MM.1S (cell line): ENCODE data around the gene DNAJB8.

Experiments
- DNase-seq: peaks from one replicate; pipeline ENCODE4 v3.0.0-alpha.2; 2015
- H2AFZ ChIP-seq: fragments of 300-600 bp; sonication (generic); 2 replicates; pipeline ENCODE4 v1.6.0; 2016; ENCODE audit warnings: antibody characterized with exemption, low read length
- H3F3A ChIP-seq: fragments of 300-600 bp; sonication (generic); 2 replicates; pipeline ENCODE4 v1.6.1; 2016; ENCODE audit warnings: mild to moderate bottlenecking, antibody characterized with exemption, low read length, moderate library complexity, mixed read lengths; ENCODE audit not compliant: insufficient read depth
- H3K27ac ChIP-seq: fragments of 300-600 bp; sonication (generic); 2 replicates; pipeline ENCODE4 v1.5.1; 2016; ENCODE audit warnings: mild to moderate bottlenecking, low read length
- H3K27me3 ChIP-seq: fragments of 300-600 bp; sonication (generic); replicated peaks from 2 replicates; pipeline ENCODE4 v1.6.0; 2016; ENCODE audit warnings: low read length; ENCODE audit not compliant: insufficient read depth
- H3K36me3 ChIP-seq: fragments of 300-600 bp; sonication (generic); replicated peaks from 2 replicates; pipeline ENCODE4 v1.6.1; 2016; ENCODE audit warnings: mild to moderate bottlenecking, low read length, mixed read lengths; ENCODE audit not compliant: insufficient read depth
- H3K4me1 ChIP-seq: fragments of 300-600 bp; sonication (generic); 2 replicates; pipeline ENCODE4 v1.6.1; 2016; ENCODE audit warnings: low read length, mixed read lengths
- H3K4me2 ChIP-seq: fragments of 300-600 bp; sonication (generic); 2 replicates; pipeline ENCODE4 v1.6.0; 2016; ENCODE audit warnings: low read depth, low read length
- H3K4me3 ChIP-seq: fragments of 300-600 bp; sonication (generic); 2 replicates; pipeline ENCODE4 v1.5.1; 2016; ENCODE audit warnings: low read length, mixed read lengths
- H3K79me2 ChIP-seq: fragments of 300-600 bp; sonication (generic); 2 replicates; pipeline ENCODE4 v1.6.1; 2016; ENCODE audit warnings: mixed run types, low read length, mixed read lengths
- H3K9ac ChIP-seq: fragments of 300-600 bp; sonication (generic); 2 replicates; pipeline ENCODE4 v1.6.1; 2016; ENCODE audit warnings: low read length, mixed read lengths
- H3K9me2 ChIP-seq: fragments of 300-600 bp; sonication (generic); replicated peaks from 2 replicates; pipeline ENCODE4 v1.6.1; 2016; ENCODE audit warnings: mild to moderate bottlenecking, low read length, mixed read lengths; ENCODE audit not compliant: insufficient read depth
- H3K9me3 ChIP-seq: fragments of 300-600 bp; sonication (generic); replicated peaks from 2 replicates; pipeline ENCODE4 v1.6.1; 2016; ENCODE audit warnings: mild to moderate bottlenecking, low read length, mixed read lengths; ENCODE audit not compliant: insufficient read depth
- H4K20me1 ChIP-seq: fragments of 300-600 bp; sonication (generic); 2 replicates; pipeline ENCODE4 v1.6.1; 2016; ENCODE audit warnings: mild to moderate bottlenecking, low read length, moderate library complexity, mixed read lengths; ENCODE audit not compliant: insufficient read depth
- EZH2 ChIP-seq: fragments of 300-600 bp; sonication (generic); optimal IDR thresholded peaks from 2 replicates; pipeline ENCODE3; 2017; ENCODE audit warnings: low read depth, mild to moderate bottlenecking, antibody characterized with exemption, low read length, mixed read lengths
- EZH2phosphoT487 ChIP-seq: fragments of 300-600 bp; sonication (generic); IDR thresholded peaks from 2 replicates; pipeline ENCODE4 v1.6.1; 2018; ENCODE audit warnings: antibody characterized with exemption, low read length
- TF ChIP-seq, protein P1 (sequence below): fragments of 300-600 bp; sonication (generic); IDR thresholded peaks from 2 replicates; pipeline ENCODE4 v1.5.1; 2016; ENCODE audit warnings: antibody characterized with exemption, low read length, mixed read lengths

DNAJB8 gene

DNA sequence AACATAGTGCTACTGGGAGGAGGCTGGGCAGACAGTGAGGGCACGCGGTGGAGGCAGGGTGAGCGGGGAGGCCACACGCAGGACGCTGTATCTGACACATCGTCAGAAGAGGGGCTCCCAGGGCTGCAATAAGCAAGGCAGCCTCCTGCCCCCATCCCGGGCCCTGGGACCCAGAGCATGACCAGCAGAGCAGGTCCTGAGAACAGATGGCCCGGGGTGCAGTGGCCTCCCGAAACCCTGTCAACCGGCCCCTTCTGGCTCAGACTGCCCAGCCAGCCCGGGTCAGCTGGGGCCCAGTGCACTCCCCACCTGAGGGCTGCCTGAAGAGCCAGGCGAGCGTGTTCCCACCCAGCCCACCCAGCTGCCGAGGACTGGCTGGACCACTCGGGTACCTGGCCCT lies 37.4 kb downstream of the DNAJB8 start:
- H3K27me3 ChIP-seq: peaks cover 44% of the 10 kb centered on the region
- H3F3A ChIP-seq: no peaks in the 10 kb centered on the region
- H3K9ac ChIP-seq: no peak overlapping the region
- H3K4me3 ChIP-seq: no peak overlapping the region
- no peaks in the 10 kb centered on the region for H3K9me3 ChIP-seq
- H4K20me1 ChIP-seq: no peaks in the 10 kb centered on the region
- H3K9me2 ChIP-seq: no peaks in the 10 kb centered on the region
- no peak for TF ChIP-seq EZH2
- TF ChIP-seq, protein P1, sequence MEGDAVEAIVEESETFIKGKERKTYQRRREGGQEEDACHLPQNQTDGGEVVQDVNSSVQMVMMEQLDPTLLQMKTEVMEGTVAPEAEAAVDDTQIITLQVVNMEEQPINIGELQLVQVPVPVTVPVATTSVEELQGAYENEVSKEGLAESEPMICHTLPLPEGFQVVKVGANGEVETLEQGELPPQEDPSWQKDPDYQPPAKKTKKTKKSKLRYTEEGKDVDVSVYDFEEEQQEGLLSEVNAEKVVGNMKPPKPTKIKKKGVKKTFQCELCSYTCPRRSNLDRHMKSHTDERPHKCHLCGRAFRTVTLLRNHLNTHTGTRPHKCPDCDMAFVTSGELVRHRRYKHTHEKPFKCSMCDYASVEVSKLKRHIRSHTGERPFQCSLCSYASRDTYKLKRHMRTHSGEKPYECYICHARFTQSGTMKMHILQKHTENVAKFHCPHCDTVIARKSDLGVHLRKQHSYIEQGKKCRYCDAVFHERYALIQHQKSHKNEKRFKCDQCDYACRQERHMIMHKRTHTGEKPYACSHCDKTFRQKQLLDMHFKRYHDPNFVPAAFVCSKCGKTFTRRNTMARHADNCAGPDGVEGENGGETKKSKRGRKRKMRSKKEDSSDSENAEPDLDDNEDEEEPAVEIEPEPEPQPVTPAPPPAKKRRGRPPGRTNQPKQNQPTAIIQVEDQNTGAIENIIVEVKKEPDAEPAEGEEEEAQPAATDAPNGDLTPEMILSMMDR: no peak
- TF ChIP-seq EZH2phosphoT487: no peak
- no peak overlapping the region for H3K27ac ChIP-seq
- no peak overlapping the region for H2AFZ ChIP-seq
- no peaks in the 10 kb centered on the region for H3K79me2 ChIP-seq
- no peaks in the 10 kb centered on the region for H3K36me3 ChIP-seq
- H3K4me1 ChIP-seq: no peaks in the 10 kb centered on the region
- no peak overlapping the region for H3K4me2 ChIP-seq
- DNase-seq: no peak

DNA sequence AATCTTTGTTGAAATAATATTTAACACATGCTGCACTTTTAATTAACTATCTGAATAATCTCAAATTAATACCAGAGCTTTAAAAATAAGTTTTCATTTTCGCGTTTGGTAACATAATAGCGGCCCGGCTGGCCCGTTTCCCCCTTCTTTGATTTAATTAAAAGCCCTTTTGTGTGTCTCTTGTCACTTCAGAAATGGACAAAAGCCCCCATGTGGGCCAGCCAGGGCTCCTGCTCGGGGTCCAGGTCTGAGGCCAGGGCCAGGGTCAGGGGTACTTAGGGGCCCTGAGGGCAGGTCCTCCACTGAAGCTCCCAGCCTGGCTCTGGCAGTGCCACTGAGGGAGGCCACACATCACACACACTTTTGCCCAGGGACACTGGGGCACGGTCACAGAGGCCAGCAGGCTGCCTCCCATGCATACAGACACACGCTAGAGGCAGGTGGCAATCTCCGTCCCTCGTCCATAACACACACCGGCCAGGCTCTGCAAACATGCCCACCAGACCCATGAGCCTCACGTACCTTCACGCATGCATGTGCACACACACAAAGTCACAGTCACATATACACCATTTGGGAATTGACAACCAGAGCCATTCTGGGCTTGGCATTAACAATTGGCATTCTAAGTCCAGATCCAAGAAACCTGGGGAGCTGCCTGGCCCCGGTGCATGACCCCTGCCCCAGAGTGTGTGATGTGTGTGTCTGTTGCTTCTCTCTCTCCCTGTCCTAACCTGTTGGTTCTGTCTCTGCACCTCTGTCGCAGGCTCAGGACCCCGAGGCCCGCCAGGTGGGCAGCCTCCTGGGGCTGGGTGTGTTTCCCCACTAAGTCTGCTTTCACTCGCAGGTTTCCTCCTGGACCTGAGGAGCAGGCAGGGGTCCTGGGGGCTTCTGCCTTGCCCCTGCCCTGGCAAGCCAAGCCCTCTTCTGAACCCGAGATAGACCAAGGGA lies 38.5 kb downstream of the DNAJB8 start:
- H3K79me2 ChIP-seq: no peaks in the 10 kb centered on the region
- no peak overlapping the region for H3K27ac ChIP-seq
- no peaks in the 10 kb centered on the region for H3K9me2 ChIP-seq
- H3K9me3 ChIP-seq: no peaks in the 10 kb centered on the region
- no peak for TF ChIP-seq EZH2phosphoT487
- no peak for TF ChIP-seq EZH2
- TF ChIP-seq, protein P1: no peak
- H3K4me2 ChIP-seq: no peak overlapping the region
- H3K36me3 ChIP-seq: no peaks in the 10 kb centered on the region
- no peak overlapping the region for H2AFZ ChIP-seq
- no peaks in the 10 kb centered on the region for H3F3A ChIP-seq
- no peak overlapping the region for H3K9ac ChIP-seq
- no peaks in the 10 kb centered on the region for H4K20me1 ChIP-seq
- no peak for DNase-seq
- H3K4me3 ChIP-seq: no peak overlapping the region
- H3K4me1 ChIP-seq: no peaks in the 10 kb centered on the region
- peaks cover 34% of the 10 kb centered on the region for H3K27me3 ChIP-seq

DNA sequence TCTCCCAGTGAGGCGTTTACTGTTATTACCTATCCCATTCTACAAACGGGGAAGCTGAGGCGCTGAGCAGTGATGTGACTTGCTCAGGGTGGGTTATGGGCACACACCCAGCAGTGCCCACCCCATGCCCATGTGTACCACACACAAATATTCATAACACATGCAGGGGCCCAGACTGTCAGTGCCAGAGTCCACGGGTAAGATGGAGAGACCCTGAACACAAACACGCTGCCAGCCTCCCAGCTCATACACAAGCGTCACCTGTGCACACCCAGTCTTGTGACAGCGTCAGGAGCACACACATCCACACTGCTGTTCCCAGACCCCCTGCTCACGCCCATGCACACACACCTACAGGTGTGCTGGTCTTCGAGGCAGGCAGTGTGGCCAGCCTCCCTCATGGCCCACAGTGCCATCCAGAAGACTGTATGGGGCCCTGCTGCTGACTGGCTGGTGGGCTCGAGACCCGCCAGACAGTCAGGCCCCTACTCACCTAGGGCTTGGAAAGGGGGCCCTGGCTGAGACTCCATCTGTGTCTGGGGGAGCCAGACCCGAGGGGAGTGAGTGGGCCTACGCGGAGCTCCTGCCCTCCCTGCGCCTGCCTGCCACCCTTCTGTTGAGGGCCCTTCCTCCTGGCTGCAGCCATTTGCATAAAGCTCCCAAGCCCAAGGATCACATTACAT lies 39.4 kb downstream of the DNAJB8 start:
- no peak overlapping the region for H2AFZ ChIP-seq
- no peaks in the 10 kb centered on the region for H3K4me1 ChIP-seq
- H3K9me3 ChIP-seq: no peaks in the 10 kb centered on the region
- no peaks in the 10 kb centered on the region for H3K9me2 ChIP-seq
- DNase-seq: no peak
- H3K9ac ChIP-seq: no peak overlapping the region
- H3K79me2 ChIP-seq: no peaks in the 10 kb centered on the region
- TF ChIP-seq EZH2 (no peak), EZH2phosphoT487 (no peak)
- TF ChIP-seq, protein P1: no peak
- H3K36me3 ChIP-seq: no peaks in the 10 kb centered on the region
- no peaks in the 10 kb centered on the region for H4K20me1 ChIP-seq
- no peak overlapping the region for H3K4me2 ChIP-seq
- no peak overlapping the region for H3K27ac ChIP-seq
- peaks cover 28% of the 10 kb centered on the region for H3K27me3 ChIP-seq
- H3K4me3 ChIP-seq: no peak overlapping the region
- H3F3A ChIP-seq: no peaks in the 10 kb centered on the region
